PC-9 (cell line): Measurements from ENCODE around the gene FGF12.

Source experiments
- CTCF ChIP-seq: fragments of 200-600 bp; sonication (generic); conservative IDR thresholded peaks from 2 replicates; pipeline ENCODE4 v1.6.1; 2017; ENCODE audit warnings: mixed run types, antibody characterized with exemption, mild to moderate bottlenecking, moderate library complexity
- EZH2 ChIP-seq: fragments of 200-600 bp; sonication (generic); IDR thresholded peaks from 2 replicates; pipeline ENCODE4 v1.8.0; 2017; ENCODE audit warnings: antibody characterized with exemption, low read depth

DNA sequence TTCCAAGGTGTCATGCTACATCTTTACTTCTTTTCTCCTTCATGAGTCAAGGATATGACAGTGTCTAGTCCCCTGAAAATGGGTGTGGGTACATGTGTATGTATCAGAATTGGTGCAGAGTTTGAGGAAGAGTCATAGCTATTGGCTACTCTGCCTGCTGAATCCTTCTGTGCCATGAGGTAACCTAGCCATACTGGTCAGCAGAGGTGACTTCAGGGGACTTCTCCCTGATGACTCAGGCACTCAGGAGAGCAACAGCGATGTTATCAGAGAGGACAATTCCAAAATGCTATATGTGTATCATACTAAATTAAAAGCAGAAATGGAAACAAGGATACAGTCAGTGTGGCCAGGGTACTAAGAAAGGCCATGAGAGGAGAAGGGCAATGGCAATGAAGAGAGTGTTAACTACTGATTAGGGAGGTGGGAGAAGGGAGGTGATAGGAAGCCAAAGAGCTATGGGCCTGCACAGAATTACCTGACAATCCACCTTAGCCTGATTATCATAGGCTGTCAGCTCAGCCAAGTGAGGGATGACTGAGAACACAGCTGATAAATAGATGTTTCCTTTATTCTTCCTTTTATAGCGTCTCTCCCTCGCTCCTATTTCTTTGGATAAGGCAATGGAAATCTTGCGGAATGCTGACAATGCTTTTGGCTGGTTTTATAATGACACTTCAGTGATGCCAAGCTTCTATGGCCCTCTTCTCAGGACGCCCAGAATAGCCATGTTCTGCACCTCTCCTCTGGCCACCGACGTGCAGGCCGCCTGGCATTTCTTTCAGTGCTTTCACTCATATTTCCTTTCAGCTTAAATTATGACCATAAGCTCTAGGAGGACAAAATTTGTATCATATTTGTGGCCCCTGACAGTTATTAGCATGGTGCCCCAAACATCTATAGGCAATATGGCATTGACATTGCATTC lies 90.6 kb downstream of the FGF12 start:
- TF ChIP-seq CTCF (no peak), EZH2 (no peak)
